HEK293 (cell line): ENCODE results near the gene SERPINA6.

ENCODE experiments used
- CTCF ChIP-seq: fragments of 450-650 bp; formaldehyde crosslinking; IDR thresholded peaks from 2 replicates; pipeline ENCODE4 v1.5.1; 2016; ENCODE audit warnings: missing biosample characterization, missing genetic modification characterization
- YY1 ChIP-seq: fragments of 450-650 bp; formaldehyde crosslinking; IDR thresholded peaks from 2 replicates; pipeline ENCODE4 v1.5.1; 2018; ENCODE audit warnings: missing biosample characterization, missing genetic modification characterization
- ZNF184 ChIP-seq: fragments of 450-650 bp; IDR thresholded peaks from 2 replicates; pipeline ENCODE4 v1.5.1; 2018; ENCODE audit warnings: missing biosample characterization, mild to moderate bottlenecking, missing genetic modification characterization
- ZNF514 ChIP-seq: fragments of 450-650 bp; formaldehyde crosslinking; IDR thresholded peaks from 2 replicates; pipeline ENCODE4 v1.5.1; 2016; ENCODE audit warnings: missing biosample characterization, missing genetic modification characterization
- ZNF549 ChIP-seq: fragments of 450-650 bp; IDR thresholded peaks from 2 replicates; pipeline ENCODE4 v1.5.1; 2018; ENCODE audit warnings: missing biosample characterization, missing genetic modification characterization, mild to moderate bottlenecking, inconsistent platforms, moderate library complexity

DNA sequence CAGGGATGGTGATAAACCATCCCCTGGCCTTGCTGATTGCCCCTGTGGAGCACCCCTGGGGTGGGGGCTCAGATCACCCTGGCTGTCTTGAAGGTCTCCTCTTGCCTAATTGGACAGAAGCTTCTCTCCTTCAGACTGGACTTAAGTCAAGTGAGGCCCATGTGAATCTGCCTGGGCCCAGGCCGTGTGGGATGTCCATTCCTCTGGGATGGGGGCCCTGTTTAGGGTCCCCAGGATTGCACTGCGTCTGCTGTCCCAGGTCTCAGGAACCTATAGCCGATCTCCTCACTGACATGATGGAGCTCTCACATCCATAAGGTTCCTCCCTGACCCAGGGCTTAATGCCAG, 45.1 kb upstream of the SERPINA6 start:
- TF ChIP-seq ZNF184 (no peak), ZNF549 (tag by site-specific recombination) (no peak), ZNF514 (no peak), YY1 (no peak), CTCF (no peak)
